Retinal pigment epithelial cell (primary cell): ENCODE results near the gene TGM2.

Source experiments
- DNase-seq: peaks from one replicate; pipeline ENCODE4 v3.0.0-alpha.2; 2010; ENCODE audit warnings: low read depth
- H3K4me3 ChIP-seq: 2 replicates; pipeline ENCODE4 v1.5.1; 2011; ENCODE audit warnings: mild to moderate bottlenecking, low read length, control low read depth, moderate library complexity
- TF ChIP-seq, protein P1 (sequence below): conservative IDR thresholded peaks from 2 replicates; pipeline ENCODE4 v1.5.1; 2011; ENCODE audit warnings: low read depth, low read length, control low read depth, inconsistent platforms

The TGM2 gene

DNA sequence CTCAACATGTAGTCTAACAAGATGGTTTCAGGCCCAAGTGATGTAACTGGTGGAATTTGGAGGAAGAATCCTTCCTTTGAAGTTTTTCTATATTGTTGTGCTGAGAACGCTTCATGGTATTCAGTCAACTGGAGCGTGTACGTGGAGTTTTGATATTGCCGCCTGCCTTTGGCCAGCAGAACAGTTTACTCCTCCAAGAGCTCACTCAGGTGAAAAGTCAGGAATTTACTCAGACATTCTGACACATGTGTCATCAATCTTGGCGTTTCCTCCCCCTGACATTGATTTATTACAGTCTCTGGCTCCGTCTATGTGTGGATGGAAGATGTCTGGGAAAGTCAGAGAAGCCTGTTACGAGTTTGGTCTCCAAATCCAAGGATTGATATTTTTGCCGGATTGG lies 19.0 kb upstream of the TGM2 start:
- DNase-seq, result no peak

DNA sequence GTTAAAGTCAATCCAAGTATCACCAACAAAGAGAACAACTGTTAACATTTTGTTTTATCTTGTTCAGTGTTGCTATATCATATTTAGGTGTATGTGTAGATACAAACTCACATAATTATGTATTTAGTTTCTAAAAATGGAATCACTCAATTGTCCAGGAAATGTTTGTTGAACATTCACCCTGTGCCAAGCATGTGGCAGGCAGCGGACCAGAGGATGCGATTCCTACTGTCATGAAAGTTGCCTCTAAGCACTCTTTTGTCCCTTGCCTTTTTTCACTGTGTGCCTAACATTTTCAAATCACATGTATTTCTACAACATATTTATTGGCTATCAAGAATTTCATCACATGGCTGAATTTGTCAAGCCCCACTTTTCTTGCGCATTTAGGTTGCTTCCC lies 16.9 kb upstream of the TGM2 start:
- TF ChIP-seq, protein P1, sequence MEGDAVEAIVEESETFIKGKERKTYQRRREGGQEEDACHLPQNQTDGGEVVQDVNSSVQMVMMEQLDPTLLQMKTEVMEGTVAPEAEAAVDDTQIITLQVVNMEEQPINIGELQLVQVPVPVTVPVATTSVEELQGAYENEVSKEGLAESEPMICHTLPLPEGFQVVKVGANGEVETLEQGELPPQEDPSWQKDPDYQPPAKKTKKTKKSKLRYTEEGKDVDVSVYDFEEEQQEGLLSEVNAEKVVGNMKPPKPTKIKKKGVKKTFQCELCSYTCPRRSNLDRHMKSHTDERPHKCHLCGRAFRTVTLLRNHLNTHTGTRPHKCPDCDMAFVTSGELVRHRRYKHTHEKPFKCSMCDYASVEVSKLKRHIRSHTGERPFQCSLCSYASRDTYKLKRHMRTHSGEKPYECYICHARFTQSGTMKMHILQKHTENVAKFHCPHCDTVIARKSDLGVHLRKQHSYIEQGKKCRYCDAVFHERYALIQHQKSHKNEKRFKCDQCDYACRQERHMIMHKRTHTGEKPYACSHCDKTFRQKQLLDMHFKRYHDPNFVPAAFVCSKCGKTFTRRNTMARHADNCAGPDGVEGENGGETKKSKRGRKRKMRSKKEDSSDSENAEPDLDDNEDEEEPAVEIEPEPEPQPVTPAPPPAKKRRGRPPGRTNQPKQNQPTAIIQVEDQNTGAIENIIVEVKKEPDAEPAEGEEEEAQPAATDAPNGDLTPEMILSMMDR, result no peak
- DNase-seq, result no peak
- H3K4me3 ChIP-seq, result no peak overlapping the region

More for the DNA sequence above, 19.0 kb upstream of the TGM2 start:
- TF ChIP-seq, protein P1, result no peak
- H3K4me3 ChIP-seq, result no peak overlapping the region

DNA sequence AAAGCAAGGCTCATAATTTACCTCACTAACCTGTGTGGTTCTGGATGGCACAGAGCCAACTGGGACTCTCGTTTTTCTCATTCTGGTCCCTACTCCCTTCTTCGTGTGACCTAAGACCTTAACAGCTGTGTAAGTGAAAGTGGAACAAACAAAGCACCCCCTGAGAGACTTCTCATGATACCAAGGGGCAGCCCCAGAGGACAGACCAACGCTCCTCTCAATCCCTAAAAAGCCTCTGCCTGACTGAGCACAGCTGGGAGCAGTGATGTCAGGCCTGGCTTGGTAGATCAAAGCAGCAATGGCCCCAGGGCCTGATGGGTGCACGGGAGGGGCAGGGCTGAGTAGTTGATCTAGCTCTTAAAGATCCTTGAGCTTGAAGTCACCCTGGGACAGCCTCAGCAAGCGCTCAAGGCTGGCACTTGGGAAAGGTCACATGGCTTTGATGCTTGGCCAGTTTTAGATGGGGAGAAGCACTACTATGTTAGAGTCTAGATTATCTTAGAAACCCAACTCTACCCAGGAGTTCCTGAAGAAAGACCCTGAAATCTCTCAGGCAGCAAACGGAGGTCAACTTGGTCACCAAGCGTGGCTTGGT lies 16.2 kb upstream of the TGM2 start:
- TF ChIP-seq, protein P1, result no peak
- no peak overlapping the region for H3K4me3 ChIP-seq
- no peak for DNase-seq

DNA sequence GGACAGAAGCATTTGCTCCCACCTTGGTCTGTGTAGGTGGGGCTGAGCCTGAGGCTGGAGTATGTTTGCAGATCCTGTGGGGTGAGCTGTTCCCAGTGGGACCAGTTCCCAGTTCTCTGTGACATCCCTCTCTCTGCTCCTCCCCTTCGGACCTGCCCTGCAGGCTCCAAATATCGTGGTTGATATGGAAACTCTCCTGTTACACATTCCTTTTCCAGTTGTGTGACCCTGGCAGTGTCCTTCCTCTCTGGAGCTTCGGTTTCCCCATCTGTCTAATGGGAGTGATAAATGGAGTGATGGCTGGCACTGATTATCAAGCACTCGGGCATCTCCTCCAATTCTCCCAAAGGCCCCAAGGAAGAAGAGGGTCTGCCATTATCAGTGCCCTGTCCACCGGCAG lies 15.7 kb upstream of the TGM2 start:
- no peak for DNase-seq
- TF ChIP-seq, protein P1, result no peak
- H3K4me3 ChIP-seq, result no peak overlapping the region

DNA sequence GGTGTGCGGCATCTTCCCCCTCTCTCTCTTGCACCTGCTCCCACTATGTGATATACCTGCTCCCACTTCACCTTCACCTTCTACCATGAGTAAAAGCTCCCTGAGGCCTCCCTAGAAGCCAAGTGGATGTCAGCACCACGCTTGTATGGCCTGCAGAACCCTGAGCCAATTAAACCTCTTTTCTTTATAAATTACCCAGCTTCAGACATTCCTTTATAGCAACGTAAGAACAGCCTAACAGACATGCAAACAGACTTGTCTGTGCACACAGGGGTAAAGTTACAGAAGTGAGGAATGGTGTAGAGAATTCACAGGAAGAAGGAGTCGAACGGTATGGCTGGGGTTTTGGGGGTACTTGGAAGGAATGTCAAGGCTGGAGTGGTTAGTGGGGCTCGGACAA lies 14.8 kb upstream of the TGM2 start:
- TF ChIP-seq, protein P1, result no peak
- no peak overlapping the region for H3K4me3 ChIP-seq
- no peak for DNase-seq

DNA sequence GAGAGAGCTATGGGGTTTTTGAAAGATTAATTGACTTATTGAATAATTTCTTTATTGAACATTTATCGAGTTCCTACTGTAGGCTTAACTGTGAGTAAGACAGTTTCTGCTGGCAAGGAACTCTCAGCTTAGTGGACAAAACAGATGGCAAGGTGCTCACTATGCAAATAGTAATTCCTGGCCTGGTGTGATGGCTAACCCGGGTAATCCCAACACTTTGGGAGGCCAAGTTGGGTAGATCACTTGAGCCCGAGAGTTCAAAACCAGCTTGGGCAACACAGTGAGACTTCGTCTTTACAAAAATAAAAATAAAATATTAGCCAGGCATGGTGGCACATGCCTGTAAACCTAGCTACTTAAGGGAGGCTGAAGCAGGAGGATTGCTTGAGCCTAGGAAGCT lies 13.5 kb upstream of the TGM2 start:
- no peak for DNase-seq
- no peak overlapping the region for H3K4me3 ChIP-seq
- TF ChIP-seq, protein P1, result no peak

DNA sequence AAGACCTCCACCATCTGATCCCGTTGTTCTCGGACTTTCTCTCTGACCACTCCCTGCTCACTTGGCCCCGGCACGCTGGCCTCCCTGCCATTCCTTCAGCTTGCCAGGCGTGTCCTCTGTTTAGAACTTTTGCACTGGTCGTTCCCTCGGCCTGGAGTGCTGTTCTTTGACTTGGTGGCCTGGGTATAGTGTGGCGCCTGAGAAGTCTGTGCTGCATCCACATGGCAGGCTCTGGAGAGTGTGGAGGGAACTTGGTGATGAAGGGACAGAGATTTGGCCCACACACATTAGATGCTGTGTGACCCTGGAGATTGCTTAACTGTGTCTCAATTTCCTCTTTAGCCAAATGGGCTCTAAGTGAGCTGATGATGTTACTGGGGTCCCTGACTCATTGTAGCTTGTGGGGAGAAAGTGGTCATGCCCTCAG lies 13.0 kb upstream of the TGM2 start:
- H3K4me3 ChIP-seq, result no peak overlapping the region
- DNase-seq, result no peak
- TF ChIP-seq, protein P1, result no peak
